HG02981 (cell line): ENCODE measurements around the gene NRBF2.

ENCODE experiments used
- ATAC-seq: cut with Tn5 transposase; IDR thresholded peaks from one replicate; pipeline ENCODE4 v1.9.1; 2021; ENCODE audit warnings: mild to moderate bottlenecking, moderate library complexity; ENCODE audit not compliant: unreplicated experiment

NRBF2 gene

GRCh38 chr10:63157845-63158624, 24.9 kb downstream of the NRBF2 start:
- peak; percentile 74 for ATAC-seq

GRCh38 chr10:63161592-63161991, 28.5 kb downstream of the NRBF2 start:
- no peak for ATAC-seq

DNA sequence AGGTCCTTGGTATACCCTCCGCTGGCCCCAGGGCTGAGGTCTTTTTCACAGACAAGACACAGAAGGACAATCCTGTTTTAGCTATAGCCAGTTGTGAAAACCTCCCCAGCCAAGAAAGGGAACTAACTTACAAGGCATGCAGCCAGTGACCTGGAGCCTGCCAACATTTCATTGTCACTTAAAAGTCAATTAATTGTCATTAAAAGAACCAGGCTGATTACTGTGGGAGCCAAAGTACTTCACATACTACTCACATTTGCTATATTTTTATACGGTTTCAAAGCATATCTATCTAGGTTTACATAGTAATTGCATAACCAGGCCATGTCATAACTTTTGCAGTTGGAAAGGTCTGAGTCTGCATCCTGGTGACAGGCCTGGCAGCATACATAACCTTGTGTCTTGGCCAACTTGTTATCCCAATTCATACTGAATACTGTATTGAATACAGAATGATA, 31.1 kb downstream of the NRBF2 start:
- no peak for ATAC-seq

DNA sequence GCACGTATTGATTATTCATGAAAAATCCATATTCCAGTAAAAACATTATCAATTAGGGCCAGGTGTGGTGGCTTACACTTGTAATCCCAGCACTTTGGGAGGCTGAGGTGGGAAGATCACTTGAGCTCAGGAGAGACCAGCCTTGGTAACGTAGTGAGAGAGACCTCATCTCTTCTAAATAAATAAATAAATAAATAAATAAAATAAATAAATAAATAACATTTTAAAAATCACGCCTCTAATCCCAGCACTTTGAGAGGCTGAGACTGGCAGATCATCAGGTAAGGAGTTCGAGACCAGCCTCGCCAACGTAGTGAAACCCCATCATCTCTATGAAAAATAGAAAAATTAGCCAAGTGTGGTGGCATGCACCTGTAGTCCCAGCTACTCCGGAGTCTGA, 32.1 kb downstream of the NRBF2 start:
- no peak for ATAC-seq

- peak; percentile 56 for ATAC-seq
These were observed 33.7 kb downstream of the NRBF2 start for GRCh38 chr10:63166742-63167258.

DNA sequence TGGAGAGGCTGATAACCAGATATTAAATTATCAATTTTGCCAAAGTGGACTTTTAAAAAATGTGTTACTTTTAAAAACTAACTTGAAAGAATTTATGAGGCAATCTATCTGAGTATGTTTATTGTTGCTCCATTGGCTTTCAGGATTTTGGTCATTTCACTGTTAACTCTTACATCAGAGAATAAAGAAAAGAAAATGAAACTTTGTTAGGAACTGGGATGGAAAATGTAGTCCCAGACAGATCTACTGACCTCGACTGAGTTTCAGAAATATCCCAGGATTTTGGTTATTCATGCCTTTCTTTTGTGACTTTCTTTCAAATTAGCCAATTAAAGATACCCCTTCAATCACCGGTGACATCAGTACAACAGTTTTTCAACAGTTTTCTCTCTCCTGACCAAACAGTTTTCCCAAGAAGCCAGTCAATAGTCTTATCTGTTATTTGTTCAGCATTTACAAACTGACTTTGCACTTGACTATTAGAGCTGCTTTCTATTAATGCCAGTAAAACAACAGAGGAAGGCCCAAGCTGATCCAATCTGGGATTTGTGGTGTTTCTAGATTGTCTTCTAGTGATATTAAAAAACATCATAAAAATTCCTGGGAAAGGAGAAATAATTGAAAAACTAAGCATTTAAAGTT, 35.8 kb downstream of the NRBF2 start:
- no peak for ATAC-seq

DNA sequence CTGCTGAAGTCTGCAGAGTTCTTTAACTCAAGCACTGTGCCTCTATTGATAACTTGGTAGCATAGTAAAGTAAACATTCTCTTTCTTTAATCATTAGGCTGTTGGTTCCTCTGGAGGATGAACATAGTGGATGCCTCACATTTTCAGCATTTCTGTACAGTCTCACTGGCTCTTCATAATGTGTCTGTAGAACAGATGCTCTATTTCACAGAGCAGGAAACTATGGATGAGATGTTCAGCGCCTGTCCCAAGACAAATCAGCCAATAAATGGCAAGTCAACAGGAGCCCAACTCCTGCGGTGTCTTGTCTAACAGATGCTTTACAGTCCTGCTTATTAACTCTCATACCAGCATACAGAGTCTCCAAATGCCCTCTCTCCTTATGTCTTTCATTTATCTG, 36.5 kb downstream of the NRBF2 start:
- no peak for ATAC-seq

DNA sequence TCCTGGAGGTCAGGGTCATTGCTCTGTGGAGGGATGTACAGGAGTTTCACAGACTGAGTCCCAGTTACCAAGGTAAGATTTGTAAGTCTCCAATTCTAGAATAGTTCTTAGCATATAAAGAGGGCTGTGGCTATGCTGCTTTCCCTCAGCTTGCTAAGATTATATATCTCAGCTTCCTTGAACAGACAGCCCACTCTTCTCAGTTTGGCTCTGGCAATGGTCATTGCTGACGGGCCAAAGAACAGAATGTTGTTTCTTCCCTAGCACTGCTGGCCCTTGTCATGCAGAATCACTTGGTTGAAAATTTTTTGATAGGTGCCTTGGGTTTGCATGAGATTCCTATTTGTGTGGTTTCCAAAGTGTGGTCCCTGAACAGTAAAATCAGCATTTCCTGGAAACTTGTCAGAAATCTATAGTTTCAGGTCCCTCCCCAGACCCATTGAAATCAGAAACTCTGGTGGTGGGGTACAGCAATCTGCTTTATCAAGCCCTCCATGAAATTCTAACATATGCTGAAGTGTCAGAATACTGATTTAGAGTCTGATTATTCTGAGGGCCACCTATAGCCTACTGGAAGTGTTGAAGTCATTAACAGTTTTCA, 38.2 kb downstream of the NRBF2 start:
- ATAC-seq, result no peak

GRCh38 chr10:63171926-63172325, 38.8 kb downstream of the NRBF2 start:
- no peak for ATAC-seq

DNA sequence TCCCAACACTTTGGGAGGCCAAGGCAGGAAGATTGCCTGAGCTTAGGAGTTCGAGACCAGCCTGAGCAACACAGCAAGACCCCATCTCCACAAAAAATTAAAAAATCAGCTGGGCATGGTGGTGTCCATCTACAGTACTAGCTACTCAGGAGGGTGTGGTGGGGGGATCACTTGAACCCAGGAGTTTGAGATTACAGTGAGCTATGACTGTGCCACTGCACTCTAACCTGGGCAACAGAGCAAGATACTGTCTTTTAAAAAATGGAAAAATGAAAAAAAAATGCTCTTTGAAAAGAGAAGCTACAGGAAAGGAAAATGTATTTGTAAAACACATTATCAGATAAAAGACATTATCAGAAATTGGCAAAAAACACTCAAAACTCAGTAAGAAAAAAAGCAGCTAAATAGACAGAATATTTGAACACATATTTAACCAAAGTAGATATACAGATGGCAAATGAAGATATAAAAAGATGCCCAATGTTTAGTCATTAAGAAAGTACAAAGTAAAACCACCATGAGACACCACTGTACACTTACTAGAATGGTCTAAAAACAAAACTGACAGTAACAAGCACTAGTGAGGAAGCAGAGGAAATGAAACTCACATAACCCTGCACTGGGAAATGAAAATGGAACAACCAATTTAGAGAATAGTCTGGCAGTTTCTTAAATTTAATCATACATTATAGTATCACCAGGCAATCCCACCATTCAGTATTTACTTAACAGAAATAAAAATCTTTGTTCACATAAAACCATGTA, 40.5 kb downstream of the NRBF2 start:
- peak; percentile 100 for ATAC-seq

GRCh38 chr10:63175534-63175933, 42.4 kb downstream of the NRBF2 start:
- ATAC-seq, result no peak

DNA sequence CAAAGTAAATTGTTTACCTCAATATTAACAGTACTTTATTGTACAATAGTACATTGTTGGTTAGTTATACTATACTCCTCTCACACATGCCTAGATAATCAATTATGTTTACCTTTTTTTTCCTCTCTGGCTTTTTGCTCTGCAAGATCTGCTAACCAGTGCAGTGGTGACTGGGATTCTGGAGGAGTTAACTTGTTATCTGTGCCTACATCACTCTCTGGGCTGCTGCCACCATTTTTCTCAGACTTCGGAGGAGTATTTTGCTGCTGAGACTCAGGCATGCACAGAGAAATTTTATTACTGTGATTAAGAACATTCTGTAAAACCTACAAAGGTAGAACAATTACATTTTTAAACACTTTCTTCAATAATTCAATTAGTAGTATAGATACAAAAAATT, 59.7 kb downstream of the NRBF2 start:
- ATAC-seq, result no peak

DNA sequence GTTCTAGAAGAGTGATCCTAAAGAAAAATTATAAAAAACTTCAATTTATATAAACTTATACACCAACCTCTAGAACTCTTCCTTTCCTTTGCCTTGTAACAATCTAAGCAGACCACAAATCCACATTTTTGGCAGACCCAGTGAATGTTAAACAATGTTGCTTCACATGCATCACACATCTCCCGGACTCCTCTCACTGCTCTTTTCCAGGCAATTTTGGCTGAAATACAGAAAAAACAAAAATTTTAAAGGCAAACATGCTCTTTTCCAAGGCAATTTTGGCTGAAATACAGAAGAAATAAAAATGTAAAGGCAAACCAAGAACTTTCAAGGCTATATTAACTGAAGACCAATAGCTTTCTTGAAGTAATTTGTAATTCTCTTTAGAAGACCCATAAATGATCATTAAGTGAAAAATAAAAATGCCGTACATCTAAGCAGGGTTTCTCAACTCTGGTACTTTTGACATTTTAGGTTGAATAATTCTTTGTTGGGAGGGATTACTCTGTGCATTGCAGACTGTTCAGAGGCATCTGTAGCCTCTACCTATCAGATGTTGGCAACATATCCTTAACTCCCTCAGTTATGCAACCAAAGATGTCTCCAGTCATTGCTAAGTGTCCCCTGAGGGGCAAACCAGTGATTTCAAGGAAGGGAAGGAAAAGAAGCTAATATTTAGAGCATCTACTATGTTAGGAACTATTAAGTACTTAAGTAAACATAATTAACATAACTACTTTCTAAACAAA, 64.4 kb downstream of the NRBF2 start:
- no peak for ATAC-seq

DNA sequence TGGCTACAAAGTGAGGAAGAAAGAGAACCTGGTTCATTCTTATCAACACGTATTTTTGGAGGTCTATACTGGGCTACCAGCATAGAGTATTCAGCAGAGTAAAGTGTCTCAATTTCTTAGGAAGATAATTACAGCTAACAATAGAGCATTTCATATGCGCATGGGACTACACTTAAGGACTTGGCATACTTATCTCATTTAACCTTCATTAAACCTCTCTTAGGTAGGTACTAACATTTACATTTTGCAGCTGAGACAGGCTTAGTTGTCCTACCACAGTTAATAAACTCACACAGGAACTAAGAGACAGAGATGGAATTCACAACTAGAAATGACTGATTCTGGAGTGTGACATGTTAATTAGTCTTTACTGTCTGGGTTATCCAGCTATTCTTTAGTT, 66.6 kb downstream of the NRBF2 start:
- ATAC-seq, result no peak

- no peak for ATAC-seq
These were observed 67.3 kb downstream of the NRBF2 start for GRCh38 chr10:63200431-63200830.

DNA sequence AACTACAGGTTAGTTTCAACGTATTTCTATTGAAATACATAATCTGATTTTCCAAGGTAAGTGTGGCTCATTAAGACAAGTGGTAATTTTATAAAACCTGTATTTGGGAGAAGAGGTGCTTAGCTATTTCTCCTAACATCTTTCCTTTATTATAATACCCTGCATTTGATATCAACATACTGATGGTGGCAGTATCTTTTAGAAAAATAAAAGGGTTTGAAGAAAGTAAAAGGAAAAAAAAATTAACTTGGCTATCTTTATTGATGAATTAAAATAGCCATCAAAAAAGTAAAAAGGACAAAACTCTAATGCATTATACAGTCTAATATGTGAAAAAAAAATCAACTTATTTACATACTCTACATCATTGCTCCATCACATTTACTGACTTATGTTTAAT, 68.0 kb downstream of the NRBF2 start:
- ATAC-seq, result no peak
